Measurements from ENCODE around the gene HNF4A. TPM values are rescaled to one million over a fixed set of nuclear protein-coding genes. Genes with fewer than 3 reads are reported as not detected.

Gene HNF4A
- total and polyA plus RNA-seq, 2 of the 13 experiments (the other 11 are each of a cell fraction or from before 2014, with no cell fraction given): 80.9 to 169 TPM

- TF ChIP-seq CHD2 (IDR thresholded peaks at IDR 0.05; ENCODE audit: low read depth, low read length) (no peak), ZNF317 (CRISPR knock-in tag; IDR thresholded peaks at IDR 0.05) (no peak; the same call in 1 of the 2 replicates), ZNF30 (CRISPR knock-in tag; IDR thresholded peaks at IDR 0.05) (no peak), BHLHE40 (IDR thresholded peaks at IDR 0.05; ENCODE audit: low read length) (peak; percentile 94), HHEX (CRISPR knock-in tag; IDR thresholded peaks at IDR 0.05) (peak; percentile 18; the same call in 1 of the 2 replicates), ZNF788 (CRISPR knock-in tag; IDR thresholded peaks at IDR 0.05; ENCODE audit: borderline replicate concordance) (0 out of 2 replicates have a peak, but pooled peaks have one; percentile 28), ZBTB38 (CRISPR knock-in tag; IDR thresholded peaks at IDR 0.05) (peak; percentile 84), SNRNP70 (IDR thresholded peaks at IDR 0.05; ENCODE audit: low read depth, low read length) (no peak), ZBED4 (CRISPR knock-in tag; IDR thresholded peaks at IDR 0.05; ENCODE audit: borderline replicate concordance) (0 out of 2 replicates have a peak, but pooled peaks have one; percentile 60), ZNF790 (CRISPR knock-in tag; IDR thresholded peaks at IDR 0.05; ENCODE audit: borderline replicate concordance) (no peak), ZNF430 (CRISPR knock-in tag; IDR thresholded peaks at IDR 0.05) (peak; percentile 71; the same call in 1 of the 2 replicates), GMEB1 (CRISPR knock-in tag; IDR thresholded peaks at IDR 0.05; ENCODE audit: borderline replicate concordance) (peak; percentile 34; the same call in 1 of the 2 replicates), NCOA1 (CRISPR knock-in tag; IDR thresholded peaks at IDR 0.05) (peak; percentile 63; the same call in 1 of the 2 replicates), ZFP36L2 (CRISPR knock-in tag; IDR thresholded peaks at IDR 0.05) (peak; percentile 86; the same call in 1 of the 2 replicates), MYNN (CRISPR knock-in tag; IDR thresholded peaks at IDR 0.05; ENCODE audit: low read depth) (0 out of 2 replicates have a peak, but pooled peaks have one; percentile 1), MZF1 (CRISPR knock-in tag; IDR thresholded peaks at IDR 0.05; ENCODE audit: borderline replicate concordance) (peak; percentile 58; the same call in 1 of the 2 replicates), NR3C1 (CRISPR knock-in tag; IDR thresholded peaks at IDR 0.05) (no peak)
- TF ChIP-seq, protein P1, sequence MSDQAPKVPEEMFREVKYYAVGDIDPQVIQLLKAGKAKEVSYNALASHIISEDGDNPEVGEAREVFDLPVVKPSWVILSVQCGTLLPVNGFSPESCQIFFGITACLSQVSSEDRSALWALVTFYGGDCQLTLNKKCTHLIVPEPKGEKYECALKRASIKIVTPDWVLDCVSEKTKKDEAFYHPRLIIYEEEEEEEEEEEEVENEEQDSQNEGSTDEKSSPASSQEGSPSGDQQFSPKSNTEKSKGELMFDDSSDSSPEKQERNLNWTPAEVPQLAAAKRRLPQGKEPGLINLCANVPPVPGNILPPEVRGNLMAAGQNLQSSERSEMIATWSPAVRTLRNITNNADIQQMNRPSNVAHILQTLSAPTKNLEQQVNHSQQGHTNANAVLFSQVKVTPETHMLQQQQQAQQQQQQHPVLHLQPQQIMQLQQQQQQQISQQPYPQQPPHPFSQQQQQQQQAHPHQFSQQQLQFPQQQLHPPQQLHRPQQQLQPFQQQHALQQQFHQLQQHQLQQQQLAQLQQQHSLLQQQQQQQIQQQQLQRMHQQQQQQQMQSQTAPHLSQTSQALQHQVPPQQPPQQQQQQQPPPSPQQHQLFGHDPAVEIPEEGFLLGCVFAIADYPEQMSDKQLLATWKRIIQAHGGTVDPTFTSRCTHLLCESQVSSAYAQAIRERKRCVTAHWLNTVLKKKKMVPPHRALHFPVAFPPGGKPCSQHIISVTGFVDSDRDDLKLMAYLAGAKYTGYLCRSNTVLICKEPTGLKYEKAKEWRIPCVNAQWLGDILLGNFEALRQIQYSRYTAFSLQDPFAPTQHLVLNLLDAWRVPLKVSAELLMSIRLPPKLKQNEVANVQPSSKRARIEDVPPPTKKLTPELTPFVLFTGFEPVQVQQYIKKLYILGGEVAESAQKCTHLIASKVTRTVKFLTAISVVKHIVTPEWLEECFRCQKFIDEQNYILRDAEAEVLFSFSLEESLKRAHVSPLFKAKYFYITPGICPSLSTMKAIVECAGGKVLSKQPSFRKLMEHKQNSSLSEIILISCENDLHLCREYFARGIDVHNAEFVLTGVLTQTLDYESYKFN (CRISPR knock-in tag; conservative IDR thresholded peaks at IDR 0.05): peak; percentile 31
- TF ChIP-seq, protein P2, sequence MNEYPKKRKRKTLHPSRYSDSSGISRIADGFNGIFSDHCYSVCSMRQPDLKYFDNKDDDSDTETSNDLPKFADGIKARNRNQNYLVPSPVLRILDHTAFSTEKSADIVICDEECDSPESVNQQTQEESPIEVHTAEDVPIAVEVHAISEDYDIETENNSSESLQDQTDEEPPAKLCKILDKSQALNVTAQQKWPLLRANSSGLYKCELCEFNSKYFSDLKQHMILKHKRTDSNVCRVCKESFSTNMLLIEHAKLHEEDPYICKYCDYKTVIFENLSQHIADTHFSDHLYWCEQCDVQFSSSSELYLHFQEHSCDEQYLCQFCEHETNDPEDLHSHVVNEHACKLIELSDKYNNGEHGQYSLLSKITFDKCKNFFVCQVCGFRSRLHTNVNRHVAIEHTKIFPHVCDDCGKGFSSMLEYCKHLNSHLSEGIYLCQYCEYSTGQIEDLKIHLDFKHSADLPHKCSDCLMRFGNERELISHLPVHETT (CRISPR knock-in tag; conservative IDR thresholded peaks at IDR 0.05): no peak; the same call in 1 of the 2 replicates
These were observed 47.1 kb downstream of the HNF4A start (continued) for GRCh38 chr20:44402391-44403193.
